ENCODE results near the gene ZC3H18. TPM values are rescaled to one million over a fixed set of nuclear protein-coding genes. Genes with fewer than 3 reads are reported as not detected.

ZC3H18 gene
- total RNA-seq, 6 experiments from 2014 or later: 37.9 to 49.3 (median 42.8) TPM

DNA sequence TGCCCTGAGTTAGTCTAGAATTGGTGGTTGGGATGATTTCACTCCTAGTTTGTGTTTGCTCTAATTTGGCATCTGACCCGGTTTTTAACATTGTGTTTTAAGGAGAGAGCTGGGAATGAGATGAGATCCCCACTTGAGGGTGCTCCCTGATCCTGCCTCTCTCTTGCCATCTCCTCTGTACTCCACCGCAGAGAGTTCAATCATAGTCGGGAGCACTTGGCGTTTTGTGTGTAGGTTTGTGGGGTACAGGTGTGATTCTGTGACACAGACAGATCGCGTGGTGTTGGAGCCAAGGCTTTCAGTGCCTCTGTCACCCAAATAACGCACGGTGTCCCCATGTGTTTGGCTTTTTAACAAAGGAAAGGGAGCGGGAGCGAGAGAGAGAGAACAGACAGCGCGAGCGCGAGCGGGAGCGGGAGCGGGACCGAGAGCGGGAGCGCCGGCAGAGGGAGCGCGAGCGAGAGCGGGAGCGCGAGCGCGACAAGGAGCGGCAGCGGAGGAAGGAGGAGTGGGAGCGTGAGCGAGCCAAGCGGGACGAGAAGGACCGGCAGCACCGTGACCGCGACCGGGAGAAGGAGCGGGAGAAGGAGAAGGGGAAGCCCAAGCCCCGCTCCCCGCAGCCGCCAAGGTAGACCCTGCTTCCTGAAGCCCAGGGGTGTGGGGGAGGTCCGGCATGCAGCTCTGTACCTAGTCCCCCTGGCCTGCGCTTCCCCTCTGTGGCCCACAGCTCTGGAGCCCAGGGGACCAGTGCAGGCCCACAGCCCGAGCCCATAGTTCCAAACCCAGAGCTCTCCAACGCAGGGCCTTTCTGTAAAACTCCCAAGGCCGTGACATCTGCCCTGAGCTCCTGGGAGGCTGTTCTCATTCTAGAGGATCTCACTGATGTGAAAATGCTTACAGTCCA, 41.0 kb downstream of the ZC3H18 start:
- Mint-ChIP-seq H3K36me3 (ENCODE audit: low read depth) (peaks cover 31% of the 10 kb centered on the region), H3K27ac (no peak overlapping the region), H3K4me1 (ENCODE audit: low read depth) (peaks cover 13% of the 10 kb centered on the region), H3K4me3 (no peak overlapping the region), H3K9me3 (no peaks in the 10 kb centered on the region), H3K27me3 (ENCODE audit: insufficient read depth) (no peaks in the 10 kb centered on the region; the same call in 1 of the 2 replicates)
- TF ChIP-seq, protein P1, sequence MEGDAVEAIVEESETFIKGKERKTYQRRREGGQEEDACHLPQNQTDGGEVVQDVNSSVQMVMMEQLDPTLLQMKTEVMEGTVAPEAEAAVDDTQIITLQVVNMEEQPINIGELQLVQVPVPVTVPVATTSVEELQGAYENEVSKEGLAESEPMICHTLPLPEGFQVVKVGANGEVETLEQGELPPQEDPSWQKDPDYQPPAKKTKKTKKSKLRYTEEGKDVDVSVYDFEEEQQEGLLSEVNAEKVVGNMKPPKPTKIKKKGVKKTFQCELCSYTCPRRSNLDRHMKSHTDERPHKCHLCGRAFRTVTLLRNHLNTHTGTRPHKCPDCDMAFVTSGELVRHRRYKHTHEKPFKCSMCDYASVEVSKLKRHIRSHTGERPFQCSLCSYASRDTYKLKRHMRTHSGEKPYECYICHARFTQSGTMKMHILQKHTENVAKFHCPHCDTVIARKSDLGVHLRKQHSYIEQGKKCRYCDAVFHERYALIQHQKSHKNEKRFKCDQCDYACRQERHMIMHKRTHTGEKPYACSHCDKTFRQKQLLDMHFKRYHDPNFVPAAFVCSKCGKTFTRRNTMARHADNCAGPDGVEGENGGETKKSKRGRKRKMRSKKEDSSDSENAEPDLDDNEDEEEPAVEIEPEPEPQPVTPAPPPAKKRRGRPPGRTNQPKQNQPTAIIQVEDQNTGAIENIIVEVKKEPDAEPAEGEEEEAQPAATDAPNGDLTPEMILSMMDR (IDR thresholded peaks at IDR 0.05): no peak
- DNase-seq: no peak

- TF ChIP-seq, protein P1 (IDR thresholded peaks at IDR 0.05): 0 out of 2 replicates have a peak, but pooled peaks have one; percentile 14
- no peaks in the 10 kb centered on the region; the same call in 1 of the 2 replicates for H3K27me3 Mint-ChIP-seq (ENCODE audit: insufficient read depth)
- peaks cover 25% of the 10 kb centered on the region for H3K36me3 Mint-ChIP-seq (ENCODE audit: low read depth)
- peaks cover 13% of the 10 kb centered on the region for H3K4me1 Mint-ChIP-seq (ENCODE audit: low read depth)
- no peak for DNase-seq
- no peaks in the 10 kb centered on the region for H3K9me3 Mint-ChIP-seq
- peak overlapping the region; percentile 14; the same call in 1 of the 2 replicates for H3K27ac Mint-ChIP-seq
- no peak overlapping the region for H3K4me3 Mint-ChIP-seq
Observed at GRCh38 chr16:88613293-88613692, 43.1 kb downstream of the ZC3H18 start.

DNA sequence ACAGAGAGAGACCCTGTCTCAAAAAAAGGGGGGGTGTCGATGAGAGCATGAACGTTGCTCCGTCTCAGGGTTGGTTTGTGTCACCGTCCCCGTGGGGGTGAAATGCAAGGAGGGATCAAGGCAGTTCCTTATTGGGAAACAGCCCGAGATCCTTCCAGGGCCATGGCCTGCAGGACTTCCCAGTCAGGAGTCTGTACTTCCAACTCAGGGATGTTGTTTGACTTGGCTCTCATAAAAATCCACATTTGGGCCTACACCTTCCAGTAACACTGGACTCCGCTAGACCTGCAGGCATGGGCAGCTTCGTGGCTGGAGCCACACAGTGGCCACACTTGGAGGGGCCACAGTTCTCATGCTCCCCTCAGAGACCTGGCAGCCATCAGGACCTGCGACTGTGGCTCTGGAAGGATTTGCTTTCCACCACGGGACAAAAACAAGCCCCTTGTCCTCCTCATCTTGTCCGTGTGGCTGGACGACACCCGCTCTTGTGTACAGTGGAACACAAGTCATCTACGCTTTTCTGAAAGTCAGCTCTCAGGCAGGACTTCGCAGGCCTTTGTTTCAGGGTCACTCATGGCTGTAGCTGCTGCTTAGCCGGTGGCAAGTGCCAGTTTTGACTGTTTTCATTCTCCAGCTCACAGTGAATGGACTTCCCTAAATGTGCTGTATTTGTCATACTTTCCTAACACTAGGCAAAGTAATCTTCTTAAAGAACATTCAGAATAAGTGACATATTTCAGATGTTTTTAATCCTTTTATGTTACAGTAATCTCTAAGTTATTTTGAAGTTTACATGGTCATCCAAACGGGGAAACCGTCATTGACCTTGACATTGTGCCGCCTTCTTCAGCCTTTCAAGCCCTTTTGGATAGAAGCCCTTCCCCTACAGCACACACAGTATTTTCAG, 44.0 kb downstream of the ZC3H18 start:
- Mint-ChIP-seq H3K27ac (peak overlapping the region; percentile 14; the same call in 1 of the 2 replicates), H3K9me3 (no peaks in the 10 kb centered on the region), H3K27me3 (ENCODE audit: insufficient read depth) (no peaks in the 10 kb centered on the region; the same call in 1 of the 2 replicates), H3K36me3 (ENCODE audit: low read depth) (peaks cover 25% of the 10 kb centered on the region), H3K4me1 (ENCODE audit: low read depth) (peaks cover 13% of the 10 kb centered on the region), H3K4me3 (no peak overlapping the region)
- DNase-seq: no peak
- TF ChIP-seq, protein P1 (IDR thresholded peaks at IDR 0.05): no peak

DNA sequence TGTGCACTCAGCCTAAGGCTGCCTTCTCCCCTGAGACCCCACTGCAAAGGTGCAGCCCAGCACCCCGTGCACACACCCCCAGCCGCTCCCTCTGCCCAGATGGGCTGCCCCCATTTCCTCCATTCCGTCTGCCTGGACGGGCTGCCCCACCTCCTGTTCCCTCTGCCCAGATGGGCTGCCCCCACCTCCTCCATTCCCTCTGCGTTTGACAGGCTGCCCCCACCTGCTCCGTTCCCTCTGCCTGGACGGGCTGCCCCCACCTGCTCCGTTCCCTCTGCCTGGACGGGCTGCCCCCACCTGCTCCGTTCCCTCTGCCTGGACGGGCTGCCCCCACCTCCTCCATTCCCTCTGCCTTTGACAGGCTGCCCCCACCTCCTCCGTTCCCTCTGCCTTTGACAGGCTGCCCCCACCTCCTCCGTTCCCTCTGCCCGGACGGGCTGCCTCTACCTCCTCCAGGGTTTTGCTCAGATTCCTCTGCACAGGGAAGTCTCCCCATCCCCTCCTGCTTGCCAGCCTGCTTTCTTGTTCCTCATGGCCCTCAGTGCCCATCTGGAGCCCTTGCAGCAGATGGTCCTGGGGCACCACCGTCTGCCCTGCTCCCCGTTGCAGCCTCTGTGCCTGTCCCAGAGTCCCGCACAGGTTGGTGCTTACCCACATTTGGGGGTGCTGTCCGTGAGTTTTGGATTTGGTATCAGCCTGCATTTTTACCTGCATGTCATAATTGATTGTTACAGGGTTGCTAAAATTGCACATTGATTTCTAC, 44.8 kb downstream of the ZC3H18 start:
- H3K9me3 Mint-ChIP-seq: no peaks in the 10 kb centered on the region
- no peaks in the 10 kb centered on the region; the same call in 1 of the 2 replicates for H3K27me3 Mint-ChIP-seq (ENCODE audit: insufficient read depth)
- peaks cover 21% of the 10 kb centered on the region for H3K36me3 Mint-ChIP-seq (ENCODE audit: low read depth)
- TF ChIP-seq, protein P1 (IDR thresholded peaks at IDR 0.05): no peak
- no peak overlapping the region for H3K27ac Mint-ChIP-seq
- no peak overlapping the region for H3K4me3 Mint-ChIP-seq
- DNase-seq: no peak
- H3K4me1 Mint-ChIP-seq (ENCODE audit: low read depth): peaks cover 13% of the 10 kb centered on the region

GRCh38 chr16:88616320-88616719, 46.1 kb downstream of the ZC3H18 start:
- H3K4me1 Mint-ChIP-seq (ENCODE audit: low read depth): peaks cover 13% of the 10 kb centered on the region
- no peak overlapping the region for H3K4me3 Mint-ChIP-seq
- no peak overlapping the region for H3K27ac Mint-ChIP-seq
- no peak for DNase-seq
- H3K27me3 Mint-ChIP-seq (ENCODE audit: insufficient read depth): no peaks in the 10 kb centered on the region; the same call in 1 of the 2 replicates
- TF ChIP-seq, protein P1 (IDR thresholded peaks at IDR 0.05): no peak
- H3K36me3 Mint-ChIP-seq (ENCODE audit: low read depth): peaks cover 13% of the 10 kb centered on the region
- H3K9me3 Mint-ChIP-seq: no peaks in the 10 kb centered on the region
